Activated CD8-positive, alpha-beta memory T cell treated with anti-CD3 and anti-CD28 coated beads for 4 hours (primary cell): Measurements from ENCODE around the gene ZNF407.

Experiments used
- DNase-seq, 2 donors: peaks; one replicate each; pipeline ENCODE4 v3.0.0-alpha.2; 2020; ENCODE audit warnings: low read depth in 2 of 2

ZNF407 gene

GRCh38 chr18:74826572-74826971, 228.9 kb downstream of the ZNF407 start:
- DNase-seq: no peak

GRCh38 chr18:74828200-74828599, 230.5 kb downstream of the ZNF407 start:
- no peak for DNase-seq

- no peak for DNase-seq
Observed at GRCh38 chr18:74831571-74832250, 234.0 kb downstream of the ZNF407 start.

- DNase-seq: no peak
Observed at GRCh38 chr18:74832381-74832780, 234.7 kb downstream of the ZNF407 start.

GRCh38 chr18:74832999-74833398, 235.3 kb downstream of the ZNF407 start:
- no peak for DNase-seq

GRCh38 chr18:74834424-74835309, 237.0 kb downstream of the ZNF407 start:
- DNase-seq: no peak

- DNase-seq: no peak
Observed at GRCh38 chr18:74836296-74837139, 238.8 kb downstream of the ZNF407 start.

GRCh38 chr18:74840492-74841167, 243.0 kb downstream of the ZNF407 start:
- no peak for DNase-seq

GRCh38 chr18:74841248-74841647, 243.6 kb downstream of the ZNF407 start:
- no peak for DNase-seq

- DNase-seq: no peak
Observed at GRCh38 chr18:74849301-74849700, 251.6 kb downstream of the ZNF407 start.

GRCh38 chr18:74856434-74856833, 258.8 kb downstream of the ZNF407 start:
- DNase-seq: no peak

- DNase-seq: no peak
Observed at GRCh38 chr18:74856928-74857327, 259.3 kb downstream of the ZNF407 start.

GRCh38 chr18:74857901-74858300, 260.2 kb downstream of the ZNF407 start:
- no peak for DNase-seq

GRCh38 chr18:74861154-74861553, 263.5 kb downstream of the ZNF407 start:
- no peak for DNase-seq

GRCh38 chr18:74862094-74862493, 264.4 kb downstream of the ZNF407 start:
- DNase-seq: no peak

GRCh38 chr18:74866577-74866976, 268.9 kb downstream of the ZNF407 start:
- no peak for DNase-seq

GRCh38 chr18:74868461-74868860, 270.8 kb downstream of the ZNF407 start:
- no peak for DNase-seq

- no peak for DNase-seq
Observed at GRCh38 chr18:74869904-74870863, 272.5 kb downstream of the ZNF407 start.

- no peak for DNase-seq
Observed at GRCh38 chr18:74870950-74871349, 273.3 kb downstream of the ZNF407 start.

GRCh38 chr18:74873629-74874028, 276.0 kb downstream of the ZNF407 start:
- no peak for DNase-seq
